GM23248 (cell line): ENCODE data around the gene DPYSL5. TPM values are rescaled to one million over a fixed set of nuclear protein-coding genes. Genes with fewer than 3 reads are reported as not detected.

Experiments
- DNase-seq: peaks from one replicate; pipeline ENCODE4 v3.0.0-alpha.2; 2015
- H2AFZ ChIP-seq: fragments of 200-600 bp; sonication (generic); 2 replicates; pipeline ENCODE4 v1.6.1; 2016; ENCODE audit warnings: antibody characterized with exemption
- H3F3A ChIP-seq: fragments of 200-600 bp; sonication (generic); 2 replicates; pipeline ENCODE4 v1.6.1; 2016; ENCODE audit warnings: mild to moderate bottlenecking, antibody characterized with exemption, mixed run types; ENCODE audit not compliant: insufficient read depth
- H3K27ac ChIP-seq: fragments of 200-600 bp; sonication (generic); 2 replicates; pipeline ENCODE4 v1.5.1; 2016; ENCODE audit warnings: mild to moderate bottlenecking
- H3K27me3 ChIP-seq: fragments of 200-600 bp; sonication (generic); replicated peaks from 2 replicates; pipeline ENCODE4 v1.6.1; 2016; ENCODE audit warnings: mild to moderate bottlenecking; ENCODE audit not compliant: insufficient read depth
- H3K36me3 ChIP-seq: fragments of 200-600 bp; sonication (generic); 2 replicates; pipeline ENCODE4 v1.6.1; 2016; ENCODE audit warnings: low read depth, mild to moderate bottlenecking
- H3K4me1 ChIP-seq: fragments of 200-600 bp; sonication (generic); 2 replicates; pipeline ENCODE4 v1.6.1; 2016; ENCODE audit warnings: mild to moderate bottlenecking; ENCODE audit not compliant: insufficient read depth
- H3K4me2 ChIP-seq: fragments of 200-600 bp; sonication (generic); one replicate; pipeline ENCODE4 v1.6.1; 2016; ENCODE audit warnings: mild to moderate bottlenecking; ENCODE audit not compliant: unreplicated experiment
- H3K4me3 ChIP-seq: fragments of 200-600 bp; sonication (generic); 2 replicates; pipeline ENCODE4 v1.5.1; 2016; ENCODE audit warnings: mild to moderate bottlenecking
- H3K79me2 ChIP-seq: fragments of 200-600 bp; sonication (generic); 2 replicates; pipeline ENCODE4 v1.6.1; 2016; ENCODE audit warnings: mild to moderate bottlenecking; ENCODE audit not compliant: insufficient read depth
- H3K9ac ChIP-seq: fragments of 200-600 bp; sonication (generic); 2 replicates; pipeline ENCODE4 v1.6.1; 2016; ENCODE audit warnings: mild to moderate bottlenecking
- H3K9me2 ChIP-seq: fragments of 200-600 bp; sonication (generic); 2 replicates; pipeline ENCODE4 v1.6.1; 2016; ENCODE audit warnings: mixed run types, mild to moderate bottlenecking, moderate library complexity; ENCODE audit not compliant: insufficient read depth
- H3K9me3 ChIP-seq: fragments of 200-600 bp; sonication (generic); one replicate; pipeline ENCODE4 v1.6.1; 2017; ENCODE audit warnings: low read depth
- H4K20me1 ChIP-seq: fragments of 200-600 bp; sonication (generic); 2 replicates; pipeline ENCODE4 v1.6.0; 2016; ENCODE audit not compliant: insufficient read depth
- EZH2 ChIP-seq: fragments of 200-600 bp; sonication (generic); IDR thresholded peaks from 2 replicates; pipeline ENCODE4 v1.6.1; 2018; ENCODE audit warnings: antibody characterized with exemption, mild to moderate bottlenecking; ENCODE audit not compliant: insufficient read depth, poor library complexity, severe bottlenecking
- EZH2phosphoT487 ChIP-seq: fragments of 200-600 bp; sonication (generic); IDR thresholded peaks from 2 replicates; pipeline ENCODE4 v1.6.1; 2018; ENCODE audit warnings: antibody characterized with exemption, moderate library complexity, mild to moderate bottlenecking, low read depth; ENCODE audit not compliant: insufficient read depth
- WGBS, 2 experiments: methylation state at CpG; one replicate each; pipeline ENCODE4 v1.1.6; 2015 to 2017; ENCODE audit warnings: low lambda C conversion rate in 2 of 2, low coverage in 1 of 2; ENCODE audit errors: missing lambda C conversion rate in 2 of 2; 5-methylcytosine and 5-hydroxymethylcytosine counted together
- in situ Hi-C: fragments of 300-500 bp; cut with MboI; formaldehyde crosslinking; loops from 2 replicates; pipeline ENCODE4 v1.15.0; 2020
- polyA plus RNA-seq: library from polyadenylated mRNA; unstranded; fragments of >200 nt; fragmentation: Nextera tagmentation; extraction: Ambion mirVana; gene quantifications from 2 replicates; pipeline ENCODE4 v1.2.1, GENCODE V29; 2016
- total RNA-seq: library from RNA; depleted of rRNA; stranded (reverse); fragments of >200 nt; shearing (Covaris generic); gene quantifications from 2 replicates; pipeline ENCODE4 v1.2.3, GENCODE V29; 2014

The DPYSL5 gene
- total and polyA plus RNA-seq, 2 experiments from 2014 or later = not detected

DNA sequence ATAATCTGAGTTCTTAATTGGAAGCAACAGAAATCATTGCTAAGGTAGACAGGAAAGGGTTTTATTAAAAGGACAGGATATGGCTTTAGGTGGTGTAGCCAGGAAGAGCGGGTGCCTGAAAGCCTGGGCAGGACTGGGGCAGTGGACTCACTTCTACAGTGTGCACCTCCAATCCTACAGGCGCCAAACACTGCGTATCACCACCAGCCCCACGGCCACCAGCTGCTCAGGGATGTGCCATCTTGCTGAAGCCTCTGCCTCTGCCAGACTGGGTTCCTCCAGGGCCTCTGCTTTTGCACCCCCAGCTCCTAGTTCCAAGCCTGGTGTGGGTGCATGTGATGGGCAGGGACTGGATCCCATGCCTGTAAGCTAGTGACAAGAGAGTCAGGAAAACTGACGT lies 29.7 kb upstream of the DPYSL5 start:
- Histone ChIP-seq H3K27ac (no peak overlapping the region), H4K20me1 (no peaks in the 10 kb centered on the region), H3K9me3 (no peaks in the 10 kb centered on the region), H3K27me3 (peaks cover 16% of the 10 kb centered on the region), H3K4me2 (no peak overlapping the region), H3K4me1 (no peaks in the 10 kb centered on the region), H3K9me2 (no peaks in the 10 kb centered on the region), H3K79me2 (no peaks in the 10 kb centered on the region), H3F3A (no peaks in the 10 kb centered on the region), H3K36me3 (no peaks in the 10 kb centered on the region), H3K4me3 (no peak overlapping the region), H2AFZ (no peak overlapping the region), H3K9ac (no peak overlapping the region)
- no peak for DNase-seq
- in situ Hi-C loops = no loop called here
- TF ChIP-seq EZH2 = no peak
- WGBS, 2 experiments = 60 to 67% methylated on average over 5 of the region's 5 CpGs

- Histone ChIP-seq H4K20me1 (no peaks in the 10 kb centered on the region), H3K9me3 (no peaks in the 10 kb centered on the region), H3K4me3 (no peak overlapping the region), H3K4me2 (no peak overlapping the region), H3K4me1 (no peaks in the 10 kb centered on the region), H3K79me2 (no peaks in the 10 kb centered on the region), H2AFZ (no peak overlapping the region), H3K36me3 (no peaks in the 10 kb centered on the region), H3F3A (no peaks in the 10 kb centered on the region), H3K27ac (no peak overlapping the region), H3K27me3 (peaks cover 16% of the 10 kb centered on the region), H3K9ac (no peak overlapping the region), H3K9me2 (no peaks in the 10 kb centered on the region)
- in situ Hi-C loops = no loop called here
- TF ChIP-seq EZH2phosphoT487 = no peak
- no peak for TF ChIP-seq EZH2
- WGBS, 2 experiments = 21 to 26% methylated on average over 6 of the region's 6 CpGs
- no peak for DNase-seq
These were observed 29.0 kb upstream of the DPYSL5 start for GRCh38 chr2:26818972-26819371.

GRCh38 chr2:26820932-26821331 lies 27.0 kb upstream of the DPYSL5 start:
- H4K20me1 ChIP-seq = no peaks in the 10 kb centered on the region
- no peak for TF ChIP-seq EZH2
- no peak for TF ChIP-seq EZH2phosphoT487
- no peak for DNase-seq
- H3K36me3 ChIP-seq = no peaks in the 10 kb centered on the region
- no peak overlapping the region for H3K9ac ChIP-seq
- no peak overlapping the region for H2AFZ ChIP-seq
- no peaks in the 10 kb centered on the region for H3F3A ChIP-seq
- H3K79me2 ChIP-seq = no peaks in the 10 kb centered on the region
- no peaks in the 10 kb centered on the region for H3K9me2 ChIP-seq
- no peaks in the 10 kb centered on the region for H3K9me3 ChIP-seq
- H3K4me2 ChIP-seq = no peak overlapping the region
- H3K27me3 ChIP-seq = peaks cover 20% of the 10 kb centered on the region
- no peak overlapping the region for H3K4me3 ChIP-seq
- in situ Hi-C loops = no loop called here
- no peak overlapping the region for H3K27ac ChIP-seq
- no peaks in the 10 kb centered on the region for H3K4me1 ChIP-seq
- WGBS, 2 experiments = 67 to 70% methylated on average over 7 of the region's 7 CpGs

- H4K20me1 ChIP-seq = no peaks in the 10 kb centered on the region
- WGBS, 2 experiments = 77 to 85% methylated on average over 6 of the region's 6 CpGs
- no peak for DNase-seq
- H3K9me2 ChIP-seq = no peaks in the 10 kb centered on the region
- H3K9ac ChIP-seq = no peak overlapping the region
- H3K9me3 ChIP-seq = no peaks in the 10 kb centered on the region
- no peaks in the 10 kb centered on the region for H3F3A ChIP-seq
- H3K4me1 ChIP-seq = no peaks in the 10 kb centered on the region
- in situ Hi-C loops = no loop called here
- H3K27ac ChIP-seq = no peak overlapping the region
- H3K79me2 ChIP-seq = no peaks in the 10 kb centered on the region
- TF ChIP-seq EZH2 = no peak
- no peak for TF ChIP-seq EZH2phosphoT487
- H2AFZ ChIP-seq = no peak overlapping the region
- H3K4me2 ChIP-seq = no peak overlapping the region
- no peaks in the 10 kb centered on the region for H3K36me3 ChIP-seq
- peaks cover 26% of the 10 kb centered on the region; the same call in 1 of the 2 replicates for H3K27me3 ChIP-seq
- H3K4me3 ChIP-seq = no peak overlapping the region
These were observed 25.1 kb upstream of the DPYSL5 start for GRCh38 chr2:26822877-26823276.
